Measurements from ENCODE around the gene SLC29A4. TPM values are rescaled to one million over a fixed set of nuclear protein-coding genes. Genes with fewer than 3 reads are reported as not detected.

SLC29A4 gene
- total RNA-seq, 4 donors from 2014 or later = 1.5 to 8.9 (median 3.6) TPM

DNA sequence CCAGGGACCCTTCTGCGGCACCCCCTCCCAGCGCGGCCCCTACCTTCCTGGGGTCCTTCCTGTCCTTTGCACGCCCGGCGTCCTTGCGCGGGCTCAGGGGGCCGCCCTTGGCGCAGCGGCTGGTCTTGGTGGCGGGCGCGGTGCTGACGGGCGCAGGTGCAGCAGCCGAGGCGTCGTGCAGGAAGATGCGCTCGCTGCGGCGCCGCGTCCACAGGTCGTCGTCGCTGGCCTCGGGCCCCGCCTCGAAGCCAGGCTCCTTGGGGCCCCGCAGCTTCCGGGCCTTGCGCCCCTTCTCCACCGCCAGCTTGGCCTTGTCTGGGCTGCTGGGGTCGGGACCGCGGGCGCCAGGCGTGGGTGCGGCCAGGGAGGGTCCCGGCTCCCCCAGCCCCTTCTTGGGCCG is 49.8 kb downstream of the SLC29A4 start:
- intact Hi-C loops (cut with DNase I; ENCODE audit: low total_unique reads) = no loop called here
- DNase-seq (ENCODE audit: low spot score in 2 of 2) = no peak
- TF ChIP-seq, protein P1, sequence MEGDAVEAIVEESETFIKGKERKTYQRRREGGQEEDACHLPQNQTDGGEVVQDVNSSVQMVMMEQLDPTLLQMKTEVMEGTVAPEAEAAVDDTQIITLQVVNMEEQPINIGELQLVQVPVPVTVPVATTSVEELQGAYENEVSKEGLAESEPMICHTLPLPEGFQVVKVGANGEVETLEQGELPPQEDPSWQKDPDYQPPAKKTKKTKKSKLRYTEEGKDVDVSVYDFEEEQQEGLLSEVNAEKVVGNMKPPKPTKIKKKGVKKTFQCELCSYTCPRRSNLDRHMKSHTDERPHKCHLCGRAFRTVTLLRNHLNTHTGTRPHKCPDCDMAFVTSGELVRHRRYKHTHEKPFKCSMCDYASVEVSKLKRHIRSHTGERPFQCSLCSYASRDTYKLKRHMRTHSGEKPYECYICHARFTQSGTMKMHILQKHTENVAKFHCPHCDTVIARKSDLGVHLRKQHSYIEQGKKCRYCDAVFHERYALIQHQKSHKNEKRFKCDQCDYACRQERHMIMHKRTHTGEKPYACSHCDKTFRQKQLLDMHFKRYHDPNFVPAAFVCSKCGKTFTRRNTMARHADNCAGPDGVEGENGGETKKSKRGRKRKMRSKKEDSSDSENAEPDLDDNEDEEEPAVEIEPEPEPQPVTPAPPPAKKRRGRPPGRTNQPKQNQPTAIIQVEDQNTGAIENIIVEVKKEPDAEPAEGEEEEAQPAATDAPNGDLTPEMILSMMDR (IDR thresholded peaks at IDR 0.05) = no peak
- TF ChIP-seq POLR2A (IDR thresholded peaks at IDR 0.05) = no peak
- WGBS, 2 donors = 90 to 98% methylated on average over 35 to 43 of the region's 43 CpGs
- no peak overlapping the region for H3K4me3 ChIP-seq (ENCODE audit: low read depth, poor library complexity, severe bottlenecking)

DNA sequence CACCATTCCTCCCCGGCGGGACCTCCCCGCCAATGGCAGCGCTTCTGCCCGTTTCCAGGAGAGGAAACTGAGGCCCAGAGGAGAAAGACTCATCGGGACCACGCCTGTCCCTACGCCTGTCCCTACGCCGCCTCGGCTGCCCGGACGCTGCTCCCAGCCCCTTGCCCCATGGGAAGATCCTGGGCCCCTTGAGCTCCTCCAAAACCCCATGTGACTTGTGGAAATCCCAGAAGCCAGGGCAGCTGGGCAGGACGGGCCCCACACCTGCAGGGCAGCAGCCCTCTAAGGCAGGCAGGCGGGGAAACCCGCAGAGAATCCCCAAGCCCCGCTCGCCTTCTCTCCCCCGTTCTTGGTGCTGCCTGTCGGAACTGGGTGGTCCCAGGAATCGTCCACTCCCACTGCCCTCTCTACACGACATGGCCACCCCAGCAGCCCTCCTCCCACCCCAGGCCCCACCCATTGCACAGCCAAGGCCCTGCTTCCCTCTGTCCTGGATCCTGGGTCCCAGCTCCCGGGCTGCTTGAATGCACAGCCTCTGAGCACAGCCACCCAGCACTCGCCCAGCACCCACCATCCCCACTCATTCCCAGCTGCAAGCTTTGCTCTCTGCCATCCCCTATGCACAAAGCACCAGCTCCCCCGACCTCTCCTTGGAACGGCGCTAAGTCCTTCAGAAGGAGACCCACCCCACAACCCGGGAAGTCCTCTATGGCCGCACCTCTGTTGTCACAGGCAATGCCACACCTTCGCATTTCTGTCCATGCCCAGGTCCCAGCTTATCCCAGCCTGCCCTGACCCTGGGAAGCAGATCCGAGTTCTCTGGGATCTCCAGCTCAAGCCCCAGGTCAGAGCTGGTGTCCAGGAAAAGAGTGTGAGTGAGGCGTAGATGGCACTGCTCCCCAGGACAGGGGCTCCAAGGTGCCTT is 50.6 kb downstream of the SLC29A4 start:
- TF ChIP-seq, protein P1 (IDR thresholded peaks at IDR 0.05) = no peak
- TF ChIP-seq POLR2A (IDR thresholded peaks at IDR 0.05) = no peak
- WGBS, 2 donors = 90 to 91% methylated on average over 31 to 32 of the region's 32 CpGs
- DNase-seq (ENCODE audit: low spot score in 2 of 2) = no peak
- intact Hi-C loops (cut with DNase I; ENCODE audit: low total_unique reads) = no loop called here
- no peak overlapping the region for H3K4me3 ChIP-seq (ENCODE audit: low read depth, poor library complexity, severe bottlenecking)

DNA sequence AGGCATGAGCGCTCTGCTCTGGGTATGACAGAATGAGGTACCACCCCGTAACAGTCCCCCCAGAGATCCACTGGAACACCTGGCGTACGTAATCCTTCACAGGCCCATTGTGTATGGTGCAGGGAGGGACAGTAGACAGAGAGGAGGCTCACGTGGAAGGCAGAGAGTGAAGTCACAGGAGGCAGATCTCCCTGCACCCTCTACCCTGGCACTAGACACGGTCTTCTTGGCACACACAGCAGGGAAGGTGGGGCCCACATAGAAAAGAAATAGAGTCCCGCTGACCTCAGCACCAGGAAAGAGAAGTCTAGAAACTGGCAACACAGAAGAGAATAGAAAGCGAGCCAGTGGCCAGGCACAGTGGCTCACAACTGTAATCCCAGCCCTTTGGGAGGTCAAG is 51.9 kb downstream of the SLC29A4 start:
- no peak for DNase-seq (ENCODE audit: low spot score in 2 of 2)
- intact Hi-C loops (cut with DNase I; ENCODE audit: low total_unique reads) = no loop called here
- TF ChIP-seq, protein P1 (IDR thresholded peaks at IDR 0.05) = no peak
- TF ChIP-seq POLR2A (IDR thresholded peaks at IDR 0.05) = no peak
- H3K4me3 ChIP-seq (ENCODE audit: low read depth, poor library complexity, severe bottlenecking) = no peak overlapping the region
- 86 to 91% methylated on average over 8 of the region's 8 CpGs for WGBS, 2 donors

DNA sequence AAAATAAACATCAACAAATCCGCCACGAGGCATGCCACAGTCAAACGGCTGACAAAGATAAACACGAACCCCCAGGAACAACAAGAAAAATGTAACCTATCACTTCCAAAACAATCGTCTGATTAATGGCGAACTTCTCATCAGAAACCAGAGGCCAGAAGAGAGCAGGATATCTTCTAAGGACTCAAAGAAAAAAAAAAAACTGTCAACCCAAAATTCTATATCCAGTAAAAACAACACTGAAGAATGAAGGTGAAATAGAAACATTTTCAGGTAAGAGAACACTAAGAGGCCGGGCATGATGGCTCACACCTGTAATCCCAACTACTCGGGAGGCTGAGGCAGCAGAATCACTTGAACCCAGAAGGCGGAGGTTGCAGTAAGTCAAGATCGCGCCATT is 54.3 kb downstream of the SLC29A4 start:
- no peak for DNase-seq (ENCODE audit: low spot score in 2 of 2)
- no peak overlapping the region for H3K4me3 ChIP-seq (ENCODE audit: low read depth, poor library complexity, severe bottlenecking)
- intact Hi-C loops (cut with DNase I; ENCODE audit: low total_unique reads) = no loop called here
- WGBS, 2 donors = 95 to 96% methylated on average over 11 of the region's 11 CpGs
- no peak for TF ChIP-seq POLR2A (IDR thresholded peaks at IDR 0.05)
- TF ChIP-seq, protein P1 (IDR thresholded peaks at IDR 0.05) = no peak

DNA sequence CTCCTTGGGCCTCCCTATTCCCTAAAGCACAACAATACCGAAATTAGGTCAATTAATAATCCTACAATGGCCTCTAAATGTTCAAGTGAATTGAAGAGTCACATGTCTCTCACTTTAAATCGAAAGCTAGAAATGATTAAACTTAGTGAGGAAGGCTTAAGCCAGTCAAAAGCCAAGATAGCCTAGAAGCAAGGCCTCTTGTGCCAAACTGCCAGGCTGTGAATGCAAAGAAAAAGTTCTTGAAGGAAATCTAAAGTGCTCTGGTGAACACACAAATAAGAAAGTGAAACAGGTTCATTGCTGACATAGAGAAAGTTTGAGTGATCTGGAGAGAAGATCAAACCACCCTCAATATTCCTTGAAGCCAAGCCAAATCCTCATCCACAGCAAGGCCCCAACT is 57.2 kb downstream of the SLC29A4 start:
- H3K4me3 ChIP-seq (ENCODE audit: low read depth, poor library complexity, severe bottlenecking) = no peak overlapping the region
- TF ChIP-seq, protein P1 (IDR thresholded peaks at IDR 0.05) = no peak
- TF ChIP-seq POLR2A (IDR thresholded peaks at IDR 0.05) = no peak
- WGBS, 2 donors = 84% methylated on average over 2 of the region's 2 CpGs
- intact Hi-C loops (cut with DNase I; ENCODE audit: low total_unique reads) = no loop called here
- DNase-seq (ENCODE audit: low spot score in 2 of 2) = no peak
